ENCODE results near the gene SLIT1. TPM values are rescaled to one million over a fixed set of nuclear protein-coding genes. Genes with fewer than 3 reads are reported as not detected.

SLIT1 gene
- total RNA-seq, 2 donors from 2014 or later: 0.78 to 0.99 TPM

- Histone ChIP-seq H3K9me3 (no peaks in the 10 kb centered on the region), H3K27ac (no peak overlapping the region), H3K36me3 (replicated peaks in 1 of 2; ENCODE audit: insufficient read depth in 1 of 2, low read depth in 2 of 2) (no peaks in the 10 kb centered on the region), H3K4me3 (no peak overlapping the region), H3K27me3 (no peaks in the 10 kb centered on the region), H3K4me1 (peaks cover 15% of the 10 kb centered on the region)
- DNase-seq (no peak), ATAC-seq (no peak)
- TF ChIP-seq, protein P1, sequence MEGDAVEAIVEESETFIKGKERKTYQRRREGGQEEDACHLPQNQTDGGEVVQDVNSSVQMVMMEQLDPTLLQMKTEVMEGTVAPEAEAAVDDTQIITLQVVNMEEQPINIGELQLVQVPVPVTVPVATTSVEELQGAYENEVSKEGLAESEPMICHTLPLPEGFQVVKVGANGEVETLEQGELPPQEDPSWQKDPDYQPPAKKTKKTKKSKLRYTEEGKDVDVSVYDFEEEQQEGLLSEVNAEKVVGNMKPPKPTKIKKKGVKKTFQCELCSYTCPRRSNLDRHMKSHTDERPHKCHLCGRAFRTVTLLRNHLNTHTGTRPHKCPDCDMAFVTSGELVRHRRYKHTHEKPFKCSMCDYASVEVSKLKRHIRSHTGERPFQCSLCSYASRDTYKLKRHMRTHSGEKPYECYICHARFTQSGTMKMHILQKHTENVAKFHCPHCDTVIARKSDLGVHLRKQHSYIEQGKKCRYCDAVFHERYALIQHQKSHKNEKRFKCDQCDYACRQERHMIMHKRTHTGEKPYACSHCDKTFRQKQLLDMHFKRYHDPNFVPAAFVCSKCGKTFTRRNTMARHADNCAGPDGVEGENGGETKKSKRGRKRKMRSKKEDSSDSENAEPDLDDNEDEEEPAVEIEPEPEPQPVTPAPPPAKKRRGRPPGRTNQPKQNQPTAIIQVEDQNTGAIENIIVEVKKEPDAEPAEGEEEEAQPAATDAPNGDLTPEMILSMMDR (IDR thresholded peaks at IDR 0.05): no peak
- no peak for TF ChIP-seq POLR2A (IDR thresholded peaks at IDR 0.05)
- intact Hi-C loops (cut with DNase I): no loop called here
- 54 to 68% methylated on average over 7 to 20 of the region's 20 CpGs for WGBS, 2 donors
Observed at GRCh38 chr10:97063271-97063982, 122.3 kb downstream of the SLIT1 start.

- Histone ChIP-seq H3K36me3 (replicated peaks in 1 of 2; ENCODE audit: insufficient read depth in 1 of 2, low read depth in 2 of 2) (no peaks in the 10 kb centered on the region), H3K27me3 (no peaks in the 10 kb centered on the region), H3K27ac (no peak overlapping the region), H3K4me3 (no peak overlapping the region), H3K9me3 (no peaks in the 10 kb centered on the region), H3K4me1 (peaks cover 15% of the 10 kb centered on the region)
- intact Hi-C loops (cut with DNase I): no loop called here
- DNase-seq (no peak), ATAC-seq (no peak)
- TF ChIP-seq, protein P1 (IDR thresholded peaks at IDR 0.05): no peak
- no peak for TF ChIP-seq POLR2A (IDR thresholded peaks at IDR 0.05)
- 84 to 86% methylated on average over 7 of the region's 7 CpGs for WGBS, 2 donors
Observed at GRCh38 chr10:97062456-97062855, 123.3 kb downstream of the SLIT1 start.

GRCh38 chr10:97062046-97062445, 123.7 kb downstream of the SLIT1 start:
- no peaks in the 10 kb centered on the region for H3K27me3 ChIP-seq
- H3K4me1 ChIP-seq: peaks cover 15% of the 10 kb centered on the region
- H3K4me3 ChIP-seq: no peak overlapping the region
- H3K36me3 ChIP-seq (replicated peaks in 1 of 2; ENCODE audit: insufficient read depth in 1 of 2, low read depth in 2 of 2): no peaks in the 10 kb centered on the region
- DNase-seq: no peak
- TF ChIP-seq, protein P1 (IDR thresholded peaks at IDR 0.05): no peak
- no peak for ATAC-seq
- intact Hi-C loops (cut with DNase I): no loop called here
- H3K9me3 ChIP-seq: no peaks in the 10 kb centered on the region
- no peak overlapping the region for H3K27ac ChIP-seq
- 85 to 89% methylated on average over 4 to 5 of the region's 5 CpGs for WGBS, 2 donors

- Histone ChIP-seq H3K9me3 (no peaks in the 10 kb centered on the region), H3K4me3 (no peak overlapping the region), H3K36me3 (replicated peaks in 1 of 2; ENCODE audit: insufficient read depth in 1 of 2, low read depth in 2 of 2) (no peaks in the 10 kb centered on the region), H3K27me3 (no peaks in the 10 kb centered on the region), H3K4me1 (peaks cover 15% of the 10 kb centered on the region), H3K27ac (no peak overlapping the region)
- DNase-seq (no peak), ATAC-seq (no peak)
- WGBS, 2 donors: 80 to 87% methylated on average over 2 of the region's 2 CpGs
- intact Hi-C loops (cut with DNase I): no loop called here
- TF ChIP-seq POLR2A (IDR thresholded peaks at IDR 0.05): no peak
- TF ChIP-seq, protein P1 (IDR thresholded peaks at IDR 0.05): no peak
Observed at GRCh38 chr10:97061423-97061822, 124.3 kb downstream of the SLIT1 start.

All from body of pancreas (tissue), 4 donors.